ENCODE data around the gene DLGAP3.

The DLGAP3 gene

GRCh38 chr1:34928066-34928696 lies 1.3 kb downstream of the DLGAP3 start:
- DNase-seq = no peak

- DNase-seq = no peak
Measured at GRCh38 chr1:34927316-34927715, 2.1 kb downstream of the DLGAP3 start.

- DNase-seq = no peak
Measured at GRCh38 chr1:34926894-34927293, 2.6 kb downstream of the DLGAP3 start.

GRCh38 chr1:34926156-34926555 lies 3.3 kb downstream of the DLGAP3 start:
- DNase-seq = no peak

GRCh38 chr1:34925730-34926129 lies 3.7 kb downstream of the DLGAP3 start:
- no peak for DNase-seq

- no peak for DNase-seq
Measured at GRCh38 chr1:34924759-34925555, 4.5 kb downstream of the DLGAP3 start.

- DNase-seq = no peak
Measured at GRCh38 chr1:34923490-34923889, 6.0 kb downstream of the DLGAP3 start.

GRCh38 chr1:34918977-34919561 lies 10.4 kb downstream of the DLGAP3 start:
- DNase-seq = no peak

- DNase-seq = no peak
Measured at GRCh38 chr1:34918386-34918976, 11.0 kb downstream of the DLGAP3 start.

GRCh38 chr1:34917017-34917416 lies 12.4 kb downstream of the DLGAP3 start:
- DNase-seq = no peak

- no peak for DNase-seq
Measured at GRCh38 chr1:34916104-34916503, 13.3 kb downstream of the DLGAP3 start.

- no peak for DNase-seq
Measured at GRCh38 chr1:34915521-34915920, 13.9 kb downstream of the DLGAP3 start.

GRCh38 chr1:34914958-34915357 lies 14.5 kb downstream of the DLGAP3 start:
- no peak for DNase-seq

- no peak for DNase-seq
Measured at GRCh38 chr1:34911465-34911864, 18.0 kb downstream of the DLGAP3 start.

- DNase-seq = no peak
Measured at GRCh38 chr1:34910425-34910824, 19.0 kb downstream of the DLGAP3 start.

GRCh38 chr1:34908369-34908768 lies 21.1 kb downstream of the DLGAP3 start:
- no peak for DNase-seq

GRCh38 chr1:34907487-34908090 lies 21.9 kb downstream of the DLGAP3 start:
- no peak for DNase-seq

GRCh38 chr1:34906756-34907155 lies 22.7 kb downstream of the DLGAP3 start:
- DNase-seq = no peak

- no peak for DNase-seq
Measured at GRCh38 chr1:34906222-34906621, 23.2 kb downstream of the DLGAP3 start.

GRCh38 chr1:34905098-34905459 lies 24.4 kb downstream of the DLGAP3 start:
- no peak for DNase-seq

GRCh38 chr1:34904236-34905097 lies 25.0 kb downstream of the DLGAP3 start:
- DNase-seq = no peak

- no peak for DNase-seq
Measured at GRCh38 chr1:34901919-34902318, 27.5 kb downstream of the DLGAP3 start.

Measured in NCI-H2107 (cell line).